DND-41 (cell line): ENCODE results near the gene CBARP.

Experiments
- EZH2 ChIP-seq: IDR thresholded peaks from 3 replicates; pipeline ENCODE4 v1.6.1; 2012; ENCODE audit warnings: borderline replicate concordance, low read depth, mild to moderate bottlenecking, moderate library complexity, low read length, inconsistent platforms; ENCODE audit not compliant: severe bottlenecking
- TF ChIP-seq, protein P1 (sequence below): IDR thresholded peaks from 2 replicates; pipeline ENCODE4 v1.5.1; 2012; ENCODE audit warnings: borderline replicate concordance, low read length, moderate library complexity, mild to moderate bottlenecking; ENCODE audit not compliant: poor library complexity, severe bottlenecking; ENCODE audit errors: extremely low read depth

GRCh38 chr19:1220477-1220930 is 17.3 kb downstream of the CBARP start:
- no peak for TF ChIP-seq EZH2
- TF ChIP-seq, protein P1, sequence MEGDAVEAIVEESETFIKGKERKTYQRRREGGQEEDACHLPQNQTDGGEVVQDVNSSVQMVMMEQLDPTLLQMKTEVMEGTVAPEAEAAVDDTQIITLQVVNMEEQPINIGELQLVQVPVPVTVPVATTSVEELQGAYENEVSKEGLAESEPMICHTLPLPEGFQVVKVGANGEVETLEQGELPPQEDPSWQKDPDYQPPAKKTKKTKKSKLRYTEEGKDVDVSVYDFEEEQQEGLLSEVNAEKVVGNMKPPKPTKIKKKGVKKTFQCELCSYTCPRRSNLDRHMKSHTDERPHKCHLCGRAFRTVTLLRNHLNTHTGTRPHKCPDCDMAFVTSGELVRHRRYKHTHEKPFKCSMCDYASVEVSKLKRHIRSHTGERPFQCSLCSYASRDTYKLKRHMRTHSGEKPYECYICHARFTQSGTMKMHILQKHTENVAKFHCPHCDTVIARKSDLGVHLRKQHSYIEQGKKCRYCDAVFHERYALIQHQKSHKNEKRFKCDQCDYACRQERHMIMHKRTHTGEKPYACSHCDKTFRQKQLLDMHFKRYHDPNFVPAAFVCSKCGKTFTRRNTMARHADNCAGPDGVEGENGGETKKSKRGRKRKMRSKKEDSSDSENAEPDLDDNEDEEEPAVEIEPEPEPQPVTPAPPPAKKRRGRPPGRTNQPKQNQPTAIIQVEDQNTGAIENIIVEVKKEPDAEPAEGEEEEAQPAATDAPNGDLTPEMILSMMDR = no peak
